HG03457 (cell line): Measurements from ENCODE around the gene C10orf71.

Source experiments
- ATAC-seq: cut with Tn5 transposase; IDR thresholded peaks from one replicate; pipeline ENCODE4 v1.9.1; 2021; ENCODE audit warnings: moderate number of reproducible peaks; ENCODE audit not compliant: unreplicated experiment

Gene C10orf71

DNA sequence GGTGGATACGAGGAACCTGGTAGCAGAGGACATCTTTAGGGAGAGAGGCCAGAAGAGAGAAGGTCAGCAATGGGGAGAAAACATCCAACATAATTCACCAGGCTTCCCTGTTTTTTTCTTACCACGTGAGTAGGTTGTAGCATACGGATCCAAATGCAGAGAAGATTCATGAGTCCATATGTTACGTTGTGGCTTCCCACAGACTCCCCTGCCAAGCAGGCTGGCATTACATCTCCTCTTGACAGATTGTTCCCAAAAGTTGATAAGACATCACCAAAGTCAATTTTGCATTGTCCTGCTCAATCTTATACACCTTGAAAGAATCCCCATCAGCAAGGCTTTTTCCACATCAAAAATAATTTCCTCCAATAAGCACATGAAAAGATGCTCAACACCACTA lies 57.2 kb downstream of the C10orf71 start:
- ATAC-seq, result no peak

DNA sequence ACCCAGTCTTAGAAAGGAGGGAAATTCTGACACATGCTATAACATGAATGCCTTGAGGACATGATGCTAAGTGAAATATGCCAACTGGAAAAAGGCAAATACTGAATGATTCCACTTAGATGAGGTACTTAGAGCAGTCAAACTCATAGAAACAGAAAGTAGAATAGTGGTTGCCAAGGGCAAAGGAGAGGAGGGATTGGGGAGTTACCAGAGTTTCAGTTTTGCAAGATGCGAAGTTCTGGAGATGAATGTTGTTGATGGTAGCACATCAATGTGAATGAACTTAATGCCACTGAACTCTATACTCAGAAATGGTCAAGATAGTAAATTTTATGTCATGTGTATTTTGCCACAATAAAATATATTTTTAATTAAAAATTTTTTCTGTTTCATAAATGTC lies 58.0 kb downstream of the C10orf71 start:
- ATAC-seq, result no peak

- ATAC-seq, result no peak
These were observed 58.9 kb downstream of the C10orf71 start for GRCh38 chr10:49357910-49358309.

DNA sequence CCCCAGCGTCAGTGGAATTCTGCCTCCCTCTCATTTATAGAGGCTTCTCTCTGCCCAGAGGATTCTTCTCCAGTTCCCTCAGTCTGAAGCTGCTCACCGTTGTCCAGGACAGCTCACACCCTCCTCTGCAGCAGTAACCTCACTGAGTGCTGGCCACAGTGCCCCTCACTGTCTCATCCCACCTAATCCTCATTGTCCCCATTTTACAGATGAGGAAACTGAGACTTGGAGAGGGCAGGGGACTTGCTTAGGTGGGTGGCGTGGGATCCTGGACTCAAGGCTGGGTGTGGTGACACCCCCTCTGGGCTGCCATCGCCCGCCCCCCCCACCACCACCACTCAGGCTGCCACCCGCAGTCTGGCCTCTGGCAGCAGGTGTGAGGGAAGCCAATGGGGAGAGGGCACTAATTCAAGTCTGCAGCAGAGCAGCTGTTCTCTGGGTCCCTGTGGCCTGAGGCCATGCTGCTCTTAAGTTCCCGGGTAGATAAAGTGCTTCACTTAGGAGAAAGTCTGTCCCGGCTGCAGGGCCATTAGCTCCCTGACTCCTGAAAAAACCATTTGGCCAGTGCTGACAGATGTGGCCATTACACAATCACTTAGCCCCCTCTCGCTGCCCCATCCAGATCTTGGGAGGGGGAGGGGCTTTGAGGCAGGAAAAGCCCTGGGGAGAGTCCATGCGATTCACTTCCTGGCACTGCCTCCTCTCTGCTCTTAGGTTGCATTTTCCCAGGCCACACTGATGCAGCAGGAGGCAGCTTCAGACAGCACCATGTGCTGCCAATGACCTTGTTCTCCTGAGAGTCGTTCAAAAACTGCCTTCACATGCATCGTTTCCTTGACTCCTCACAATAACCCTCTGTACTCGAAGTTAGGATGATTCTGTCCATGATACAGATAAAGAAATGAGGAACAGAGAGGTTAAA lies 60.6 kb downstream of the C10orf71 start:
- no peak for ATAC-seq

DNA sequence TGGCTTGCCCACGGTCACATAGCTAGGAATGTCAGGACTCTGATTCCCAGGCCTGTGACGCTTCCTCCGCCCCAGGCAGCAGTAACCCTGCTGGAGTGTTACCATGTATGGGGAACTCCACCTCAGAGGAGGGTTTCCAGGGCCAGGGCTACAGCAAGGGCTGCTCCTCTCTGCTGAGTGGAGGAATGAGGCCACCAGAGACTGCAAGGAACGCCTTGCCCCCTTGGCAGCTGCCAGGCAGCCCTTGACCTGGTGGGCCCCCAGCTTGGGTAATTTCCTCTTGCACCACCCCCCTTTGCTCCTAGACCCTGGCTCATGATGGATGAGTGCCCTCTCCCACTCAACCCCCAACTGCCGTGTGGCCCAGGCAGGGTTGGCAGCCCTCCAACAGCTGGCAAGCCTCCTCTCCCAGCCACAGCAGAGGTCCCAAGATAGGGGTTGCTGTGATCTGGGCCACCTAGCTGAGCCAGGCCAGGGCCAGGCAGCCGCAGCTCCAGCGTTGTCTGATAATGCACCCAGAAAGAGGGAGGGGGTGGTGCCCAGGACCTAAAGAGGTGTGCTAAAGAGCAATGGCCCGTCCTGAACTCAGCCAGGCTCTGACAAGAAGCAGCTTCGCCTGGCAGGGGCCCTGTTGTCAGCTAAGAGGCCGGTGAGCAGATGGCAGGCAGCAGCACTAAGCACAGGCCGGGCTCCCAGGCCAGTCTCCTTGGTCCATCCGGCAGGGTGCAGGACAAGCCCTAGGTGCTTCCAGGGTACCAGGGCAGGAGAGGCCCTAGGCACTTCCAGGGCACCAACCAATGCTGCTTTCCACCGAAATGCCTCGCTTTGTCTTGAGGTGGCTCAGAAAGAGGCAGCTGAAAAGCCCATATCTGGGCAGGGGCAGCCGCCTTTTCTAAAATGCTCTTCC lies 61.6 kb downstream of the C10orf71 start:
- no peak for ATAC-seq

DNA sequence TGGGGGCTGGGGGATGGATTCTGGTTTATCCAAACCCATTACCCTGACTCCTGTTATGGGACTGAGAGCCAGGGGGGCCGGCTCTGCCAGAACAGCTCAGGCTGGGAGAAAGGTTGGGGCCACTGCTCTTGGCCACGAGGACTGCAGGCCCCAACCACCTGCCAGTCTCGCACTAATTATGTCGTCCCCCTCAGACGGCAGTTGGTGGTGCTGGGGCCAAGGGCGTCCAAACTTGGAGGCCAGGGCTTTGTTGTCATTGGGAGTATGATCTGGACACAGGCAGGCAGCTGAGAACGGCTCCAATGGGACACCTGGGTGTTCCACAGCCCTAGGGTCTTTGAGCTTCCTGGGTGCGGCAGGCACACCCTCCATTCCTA lies 62.2 kb downstream of the C10orf71 start:
- ATAC-seq, result no peak

DNA sequence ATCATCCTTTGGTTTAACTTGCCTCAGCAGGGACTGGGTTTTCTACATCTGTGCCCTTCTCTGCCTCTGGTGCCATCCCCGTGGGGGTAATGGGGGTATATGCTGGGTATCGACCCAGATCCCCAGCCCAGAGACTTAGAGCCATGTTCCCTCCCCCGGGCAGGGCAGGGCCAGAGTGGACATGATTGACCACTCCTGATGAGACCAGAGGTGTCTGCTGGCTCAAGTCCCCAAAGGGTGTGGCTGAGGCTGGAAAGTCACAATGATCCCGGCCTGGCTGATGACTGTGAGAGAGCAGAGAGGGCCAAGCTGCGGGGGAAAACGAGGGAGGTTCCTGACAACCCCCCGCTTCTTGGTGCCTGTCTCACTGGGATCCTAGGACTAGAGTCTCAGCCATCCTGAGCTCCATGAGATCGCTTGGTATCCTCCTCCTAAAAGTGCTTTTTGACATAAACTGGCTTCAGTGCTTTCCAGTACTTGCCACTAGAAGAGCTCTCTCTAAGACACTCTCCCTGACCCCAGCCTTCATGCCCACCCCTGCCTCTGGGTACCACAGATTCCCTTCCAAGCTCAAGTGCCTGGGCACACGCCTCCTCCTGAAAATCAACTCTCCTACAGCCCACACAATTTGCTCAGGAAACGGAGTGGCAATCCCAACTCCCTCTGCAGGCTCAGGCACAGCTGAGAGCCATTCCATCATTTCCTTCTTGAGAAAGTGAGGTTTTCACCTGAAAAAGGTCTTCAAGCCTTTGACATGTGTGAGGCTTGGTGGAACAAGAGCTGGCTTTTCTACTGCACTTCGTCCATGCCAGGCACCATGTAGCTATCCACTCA lies 63.0 kb downstream of the C10orf71 start:
- ATAC-seq, result no peak

GRCh38 chr10:49362596-49363260 lies 63.8 kb downstream of the C10orf71 start:
- peak; percentile 69 for ATAC-seq

GRCh38 chr10:49363309-49364031 lies 64.5 kb downstream of the C10orf71 start:
- ATAC-seq, result no peak

DNA sequence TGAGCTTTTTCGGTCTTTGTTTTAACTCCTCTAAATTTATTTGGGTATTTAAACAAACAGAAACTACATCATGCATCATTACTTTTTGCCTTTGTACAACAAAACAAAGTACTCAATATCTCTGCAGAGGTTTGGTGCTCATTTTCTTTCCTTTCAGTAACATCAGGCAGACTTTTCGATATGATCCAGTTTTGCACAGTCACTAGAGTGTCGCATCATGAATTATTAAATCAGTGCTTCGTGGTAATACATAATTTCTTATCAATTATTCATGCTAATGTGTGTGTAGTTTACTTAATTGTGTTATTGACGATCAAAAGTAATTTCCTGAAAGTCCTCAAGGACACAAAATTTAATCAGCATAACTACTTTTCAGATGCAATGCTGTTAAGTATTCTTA lies 65.1 kb downstream of the C10orf71 start:
- no peak for ATAC-seq

- no peak for ATAC-seq
These were observed 65.8 kb downstream of the C10orf71 start for GRCh38 chr10:49364747-49365146.

- no peak for ATAC-seq
These were observed 66.3 kb downstream of the C10orf71 start for GRCh38 chr10:49365275-49365674.

DNA sequence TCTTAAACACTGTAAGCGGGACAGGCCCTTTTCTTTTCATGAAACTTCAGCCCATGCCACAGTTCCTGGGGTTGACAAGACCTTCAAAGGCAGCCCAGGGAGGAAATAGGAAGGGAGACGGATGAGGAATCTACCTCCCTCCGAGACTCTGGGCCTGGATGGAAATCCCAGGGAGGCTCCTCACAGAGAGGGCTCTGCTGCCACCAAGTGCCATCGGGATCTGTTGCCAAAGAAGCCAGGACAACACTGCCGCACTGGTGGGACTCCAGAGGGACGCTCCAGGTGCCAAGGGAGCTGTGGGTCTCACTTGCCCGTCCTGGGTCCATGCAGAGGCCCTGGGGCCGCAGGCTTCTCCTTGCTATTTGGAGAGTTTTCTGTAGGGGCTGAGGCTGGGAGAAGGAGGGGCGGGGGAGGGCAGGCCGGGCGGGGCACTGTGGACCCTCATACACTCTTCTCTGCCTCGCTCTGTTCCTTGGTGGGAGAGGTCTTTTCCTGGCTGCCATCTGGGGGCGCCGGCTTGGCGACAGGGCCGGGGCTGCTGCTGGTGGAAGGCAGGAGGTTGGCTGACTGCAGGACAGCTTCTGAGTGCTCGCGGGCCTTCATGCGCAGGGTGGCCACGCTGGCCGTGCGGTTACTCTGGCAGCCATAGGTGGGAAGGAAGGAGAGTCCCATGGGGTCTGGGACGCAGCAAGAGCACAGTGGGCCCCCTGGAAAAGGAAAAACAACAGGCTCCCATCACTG lies 66.9 kb downstream of the C10orf71 start:
- ATAC-seq, result no peak

GRCh38 chr10:49366460-49366859 lies 67.5 kb downstream of the C10orf71 start:
- no peak for ATAC-seq

GRCh38 chr10:49367600-49367999 lies 68.6 kb downstream of the C10orf71 start:
- no peak for ATAC-seq

DNA sequence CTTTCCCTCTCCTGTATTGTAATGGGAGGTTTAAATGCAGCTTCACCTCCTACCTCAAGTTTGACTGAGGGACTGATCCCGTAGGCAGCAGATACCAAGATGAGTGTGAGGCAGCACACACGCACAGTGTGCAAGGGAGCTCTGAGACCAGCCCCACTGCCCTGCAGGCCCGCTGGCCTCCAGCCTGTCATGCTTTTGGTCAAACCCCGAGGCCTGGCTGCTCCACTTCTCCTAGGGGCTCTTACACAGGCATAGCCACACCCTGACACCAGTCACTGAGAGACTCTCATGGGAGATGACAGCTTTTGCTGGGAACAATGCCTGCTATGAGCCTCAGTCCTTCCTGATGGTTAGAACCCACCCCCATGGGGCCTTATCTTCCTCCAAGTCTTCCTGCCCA lies 69.3 kb downstream of the C10orf71 start:
- ATAC-seq, result no peak

- no peak for ATAC-seq
These were observed 70.5 kb downstream of the C10orf71 start for GRCh38 chr10:49369216-49370162.
